ENCODE data around the gene TTR.

TTR gene

DNA sequence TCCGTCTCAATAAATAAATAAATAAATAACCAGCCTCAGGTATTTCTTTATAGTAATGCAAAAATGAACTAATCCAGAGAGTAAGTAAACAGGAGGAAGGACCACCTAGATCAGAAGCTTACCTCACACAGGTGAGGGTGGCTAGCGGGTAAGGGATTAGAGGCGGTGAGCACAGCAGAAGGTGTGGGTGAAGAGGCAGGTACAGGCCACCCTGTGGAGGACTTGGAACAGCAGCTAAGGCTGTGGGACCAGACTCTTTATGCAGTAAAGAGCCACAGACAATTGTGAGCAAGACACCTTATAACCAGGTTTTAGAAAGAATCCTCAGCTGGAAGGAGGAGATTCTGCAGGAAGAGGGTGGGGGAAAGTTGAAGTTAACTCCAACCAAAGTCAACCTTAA, 34.2 kb upstream of the TTR start:
- Histone ChIP-seq H2AFZ (ENCODE audit: low read depth, low read length) (no peak overlapping the region), H3K4me1 (ENCODE audit: low read length) (peaks cover 4% of the 10 kb centered on the region; the same call in 1 of the 2 replicates), H3K4me2 (ENCODE audit: low read length) (no peak overlapping the region), H3K9me3 (ENCODE audit: insufficient read depth, low read length) (no peaks in the 10 kb centered on the region), H3K79me2 (ENCODE audit: low read length) (no peaks in the 10 kb centered on the region), H3K36me3 (replicated peaks; ENCODE audit: low read depth, low read length) (no peaks in the 10 kb centered on the region), H3K27ac (ENCODE audit: low read length) (no peak overlapping the region), H3K9ac (ENCODE audit: low read length) (no peak overlapping the region), H3K27me3 (ENCODE audit: low read depth, low read length) (peaks cover 5% of the 10 kb centered on the region; the same call in 1 of the 2 replicates), H4K20me1 (ENCODE audit: insufficient read depth, low read length) (no peaks in the 10 kb centered on the region), H3K4me3 (ENCODE audit: low read length) (no peak overlapping the region)
- TF ChIP-seq, protein P1, sequence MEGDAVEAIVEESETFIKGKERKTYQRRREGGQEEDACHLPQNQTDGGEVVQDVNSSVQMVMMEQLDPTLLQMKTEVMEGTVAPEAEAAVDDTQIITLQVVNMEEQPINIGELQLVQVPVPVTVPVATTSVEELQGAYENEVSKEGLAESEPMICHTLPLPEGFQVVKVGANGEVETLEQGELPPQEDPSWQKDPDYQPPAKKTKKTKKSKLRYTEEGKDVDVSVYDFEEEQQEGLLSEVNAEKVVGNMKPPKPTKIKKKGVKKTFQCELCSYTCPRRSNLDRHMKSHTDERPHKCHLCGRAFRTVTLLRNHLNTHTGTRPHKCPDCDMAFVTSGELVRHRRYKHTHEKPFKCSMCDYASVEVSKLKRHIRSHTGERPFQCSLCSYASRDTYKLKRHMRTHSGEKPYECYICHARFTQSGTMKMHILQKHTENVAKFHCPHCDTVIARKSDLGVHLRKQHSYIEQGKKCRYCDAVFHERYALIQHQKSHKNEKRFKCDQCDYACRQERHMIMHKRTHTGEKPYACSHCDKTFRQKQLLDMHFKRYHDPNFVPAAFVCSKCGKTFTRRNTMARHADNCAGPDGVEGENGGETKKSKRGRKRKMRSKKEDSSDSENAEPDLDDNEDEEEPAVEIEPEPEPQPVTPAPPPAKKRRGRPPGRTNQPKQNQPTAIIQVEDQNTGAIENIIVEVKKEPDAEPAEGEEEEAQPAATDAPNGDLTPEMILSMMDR (IDR thresholded peaks at IDR 0.05; ENCODE audit: low read depth, low read length) = no peak
- TF ChIP-seq EZH2phosphoT487 (IDR thresholded peaks at IDR 0.05; ENCODE audit: low read depth) = no peak

DNA sequence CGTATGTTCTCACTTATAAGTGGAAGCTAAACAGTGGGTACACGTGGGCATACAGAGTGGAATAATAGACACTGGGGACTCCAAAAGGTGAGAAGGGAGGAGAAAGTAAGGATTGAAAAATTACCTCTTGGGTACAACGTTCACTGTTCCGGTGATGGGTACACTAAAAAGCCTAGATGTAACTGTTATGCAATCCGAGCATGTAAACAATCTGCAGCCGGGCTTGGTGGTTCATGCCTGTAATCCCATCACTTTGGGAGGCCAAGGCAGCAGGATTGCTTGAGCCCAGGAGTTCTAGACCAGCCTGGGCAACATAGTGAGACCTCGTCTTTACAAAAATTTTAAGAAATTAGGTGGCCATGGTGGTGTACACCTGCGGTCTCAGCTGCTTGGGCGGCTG, 33.1 kb upstream of the TTR start:
- Histone ChIP-seq H3K9me3 (ENCODE audit: insufficient read depth, low read length) (no peaks in the 10 kb centered on the region), H3K4me3 (ENCODE audit: low read length) (no peak overlapping the region), H3K4me2 (ENCODE audit: low read length) (no peak overlapping the region), H3K79me2 (ENCODE audit: low read length) (no peaks in the 10 kb centered on the region), H3K36me3 (replicated peaks; ENCODE audit: low read depth, low read length) (no peaks in the 10 kb centered on the region), H3K27ac (ENCODE audit: low read length) (no peak overlapping the region), H2AFZ (ENCODE audit: low read depth, low read length) (no peak overlapping the region), H3K27me3 (ENCODE audit: low read depth, low read length) (peaks cover 9% of the 10 kb centered on the region; the same call in 1 of the 2 replicates), H3K9ac (ENCODE audit: low read length) (no peak overlapping the region), H3K4me1 (ENCODE audit: low read length) (peaks cover 4% of the 10 kb centered on the region; the same call in 1 of the 2 replicates), H4K20me1 (ENCODE audit: insufficient read depth, low read length) (no peaks in the 10 kb centered on the region)
- no peak for TF ChIP-seq EZH2phosphoT487 (IDR thresholded peaks at IDR 0.05; ENCODE audit: low read depth)
- TF ChIP-seq, protein P1 (IDR thresholded peaks at IDR 0.05; ENCODE audit: low read depth, low read length) = no peak

DNA sequence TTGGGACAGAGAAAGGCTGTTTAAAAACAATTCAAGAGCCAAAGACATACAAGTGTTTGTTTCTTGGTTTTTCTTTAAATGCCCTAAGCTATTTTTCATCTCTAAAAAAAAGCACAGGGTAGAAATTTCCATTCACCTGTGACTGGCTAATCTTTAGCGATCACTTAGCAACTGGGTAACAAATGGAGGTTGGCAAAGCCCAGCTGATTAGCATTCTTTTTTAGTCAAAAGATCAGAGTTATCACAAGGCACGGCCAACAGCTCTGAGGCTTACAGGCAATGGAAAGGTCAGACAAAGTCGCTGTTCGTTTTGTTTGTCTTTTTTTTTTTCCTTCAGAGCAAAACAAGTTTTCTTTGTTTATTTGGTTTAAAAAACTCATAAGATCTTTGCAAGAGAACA, 29.0 kb upstream of the TTR start:
- Histone ChIP-seq H3K4me3 (ENCODE audit: low read length) (no peak overlapping the region), H3K4me2 (ENCODE audit: low read length) (no peak overlapping the region), H3K36me3 (replicated peaks; ENCODE audit: low read depth, low read length) (no peaks in the 10 kb centered on the region), H3K9me3 (ENCODE audit: insufficient read depth, low read length) (no peaks in the 10 kb centered on the region), H2AFZ (ENCODE audit: low read depth, low read length) (no peak overlapping the region), H4K20me1 (ENCODE audit: insufficient read depth, low read length) (no peaks in the 10 kb centered on the region), H3K27me3 (ENCODE audit: low read depth, low read length) (peaks cover 9% of the 10 kb centered on the region; the same call in 1 of the 2 replicates), H3K79me2 (ENCODE audit: low read length) (no peaks in the 10 kb centered on the region), H3K4me1 (ENCODE audit: low read length) (no peaks in the 10 kb centered on the region), H3K9ac (ENCODE audit: low read length) (no peak overlapping the region), H3K27ac (ENCODE audit: low read length) (no peak overlapping the region)
- no peak for TF ChIP-seq EZH2phosphoT487 (IDR thresholded peaks at IDR 0.05; ENCODE audit: low read depth)
- TF ChIP-seq, protein P1 (IDR thresholded peaks at IDR 0.05; ENCODE audit: low read depth, low read length) = no peak

DNA sequence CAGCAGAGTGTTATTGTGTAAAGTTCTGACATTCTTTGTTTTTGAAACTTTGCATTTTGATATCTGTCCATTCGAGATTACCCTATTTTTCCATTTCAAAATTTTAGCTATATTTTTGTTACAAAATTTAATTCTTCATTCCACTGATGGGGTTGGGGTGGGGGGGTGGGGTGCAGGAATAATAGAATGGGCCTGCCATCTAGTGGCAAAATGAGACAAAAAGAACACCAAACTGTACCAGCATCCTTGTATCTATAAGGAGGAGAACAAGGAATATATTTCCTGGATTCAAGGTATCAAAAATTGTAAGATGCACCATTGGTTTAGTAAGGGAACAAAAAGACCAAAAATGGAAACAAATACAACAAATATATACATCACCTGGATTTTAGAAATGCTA, 27.9 kb upstream of the TTR start:
- Histone ChIP-seq H3K4me3 (ENCODE audit: low read length) (no peak overlapping the region), H3K9me3 (ENCODE audit: insufficient read depth, low read length) (no peaks in the 10 kb centered on the region), H3K27ac (ENCODE audit: low read length) (no peak overlapping the region), H3K27me3 (ENCODE audit: low read depth, low read length) (peaks cover 9% of the 10 kb centered on the region; the same call in 1 of the 2 replicates), H3K79me2 (ENCODE audit: low read length) (no peaks in the 10 kb centered on the region), H3K4me1 (ENCODE audit: low read length) (no peaks in the 10 kb centered on the region), H3K36me3 (replicated peaks; ENCODE audit: low read depth, low read length) (no peaks in the 10 kb centered on the region), H2AFZ (ENCODE audit: low read depth, low read length) (no peak overlapping the region), H3K4me2 (ENCODE audit: low read length) (no peak overlapping the region), H3K9ac (ENCODE audit: low read length) (no peak overlapping the region), H4K20me1 (ENCODE audit: insufficient read depth, low read length) (no peaks in the 10 kb centered on the region)
- no peak for TF ChIP-seq EZH2phosphoT487 (IDR thresholded peaks at IDR 0.05; ENCODE audit: low read depth)
- TF ChIP-seq, protein P1 (IDR thresholded peaks at IDR 0.05; ENCODE audit: low read depth, low read length) = peak; percentile 31; the same call in 1 of the 2 replicates

Data from OCI-LY3 (cell line).